ENCODE results near the gene CTBP2.

DNA sequence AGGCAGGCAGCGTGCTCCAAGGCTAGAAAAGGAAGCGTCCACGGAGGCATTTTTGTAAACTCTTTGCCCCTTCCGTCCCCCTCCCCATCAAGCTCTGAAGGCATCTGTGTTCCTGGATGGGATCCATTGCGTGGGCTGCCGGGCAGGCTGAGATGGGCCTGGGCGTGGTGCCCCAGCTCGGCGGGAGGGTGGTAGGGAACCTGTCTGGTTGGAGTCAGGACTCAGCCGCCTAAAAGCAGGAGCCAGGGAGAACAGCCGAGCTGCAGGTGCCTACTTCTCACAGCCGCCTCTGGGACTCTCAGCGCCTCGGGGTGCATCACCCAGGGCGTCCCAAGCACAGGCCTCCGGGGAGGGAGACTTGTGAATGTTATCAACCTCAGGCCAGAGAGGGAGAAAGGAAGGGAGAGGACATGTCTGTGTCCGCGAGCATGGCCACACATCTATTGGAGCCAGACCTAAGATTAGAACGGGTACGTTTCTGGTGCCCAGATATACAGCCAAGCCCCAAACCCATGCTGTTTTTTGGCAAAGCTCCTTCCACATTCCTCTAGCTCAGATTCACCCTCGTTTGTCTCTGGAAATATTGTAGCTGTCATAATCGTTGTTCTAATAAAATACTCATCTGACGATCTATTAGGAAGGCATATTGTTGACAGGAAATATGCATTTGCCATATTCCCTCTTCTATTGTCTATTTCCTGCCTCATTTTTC lies 48.6 kb upstream of the CTBP2 start:
- TF ChIP-seq CTCF (IDR thresholded peaks at IDR 0.05) (no peak), JUN (CRISPR knock-in tag; IDR thresholded peaks at IDR 0.05) (no peak), ZNF671 (CRISPR knock-in tag; IDR thresholded peaks at IDR 0.05) (no peak), ZNF416 (CRISPR knock-in tag; IDR thresholded peaks at IDR 0.05) (no peak), CDX4 (CRISPR knock-in tag; IDR thresholded peaks at IDR 0.05; ENCODE audit: borderline replicate concordance) (no peak), ESRRA (CRISPR knock-in tag; IDR thresholded peaks at IDR 0.05; ENCODE audit: borderline replicate concordance) (no peak), ZNF138 (CRISPR knock-in tag; conservative IDR thresholded peaks at IDR 0.05) (no peak), NR1H2 (CRISPR knock-in tag; IDR thresholded peaks at IDR 0.05) (no peak), ATF1 (CRISPR knock-in tag; IDR thresholded peaks at IDR 0.05) (no peak)
- TF ChIP-seq, protein P1, sequence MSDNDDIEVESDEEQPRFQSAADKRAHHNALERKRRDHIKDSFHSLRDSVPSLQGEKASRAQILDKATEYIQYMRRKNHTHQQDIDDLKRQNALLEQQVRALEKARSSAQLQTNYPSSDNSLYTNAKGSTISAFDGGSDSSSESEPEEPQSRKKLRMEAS (CRISPR knock-in tag; IDR thresholded peaks at IDR 0.05), result no peak

Data from WTC11 (cell line).